Measurements from ENCODE around the gene PHOSPHO2. TPM values are rescaled to one million over a fixed set of nuclear protein-coding genes. Genes with fewer than 3 reads are reported as not detected.

The PHOSPHO2 gene
- total RNA-seq, 2 donors from 2014 or later = 11.9 to 17.4 TPM

GRCh38 chr2:169670937-169671336, 23.3 kb upstream of the PHOSPHO2 start:
- 93% methylated on average over 4 of the region's 4 CpGs for WGBS
- intact Hi-C loops (cut with DNase I) = no loop called here
- Histone ChIP-seq H3K9me3 (no peaks in the 10 kb centered on the region), H3K27me3 (replicated peaks; ENCODE audit: insufficient read depth) (no peaks in the 10 kb centered on the region), H3K36me3 (no peaks in the 10 kb centered on the region), H3K4me3 (no peak overlapping the region), H3K4me1 (replicated peaks) (no peaks in the 10 kb centered on the region), H3K27ac (no peak overlapping the region)
- TF ChIP-seq POLR2A (IDR thresholded peaks at IDR 0.05) (no peak), POLR2AphosphoS5 (IDR thresholded peaks at IDR 0.05) (no peak)
- TF ChIP-seq, protein P1, sequence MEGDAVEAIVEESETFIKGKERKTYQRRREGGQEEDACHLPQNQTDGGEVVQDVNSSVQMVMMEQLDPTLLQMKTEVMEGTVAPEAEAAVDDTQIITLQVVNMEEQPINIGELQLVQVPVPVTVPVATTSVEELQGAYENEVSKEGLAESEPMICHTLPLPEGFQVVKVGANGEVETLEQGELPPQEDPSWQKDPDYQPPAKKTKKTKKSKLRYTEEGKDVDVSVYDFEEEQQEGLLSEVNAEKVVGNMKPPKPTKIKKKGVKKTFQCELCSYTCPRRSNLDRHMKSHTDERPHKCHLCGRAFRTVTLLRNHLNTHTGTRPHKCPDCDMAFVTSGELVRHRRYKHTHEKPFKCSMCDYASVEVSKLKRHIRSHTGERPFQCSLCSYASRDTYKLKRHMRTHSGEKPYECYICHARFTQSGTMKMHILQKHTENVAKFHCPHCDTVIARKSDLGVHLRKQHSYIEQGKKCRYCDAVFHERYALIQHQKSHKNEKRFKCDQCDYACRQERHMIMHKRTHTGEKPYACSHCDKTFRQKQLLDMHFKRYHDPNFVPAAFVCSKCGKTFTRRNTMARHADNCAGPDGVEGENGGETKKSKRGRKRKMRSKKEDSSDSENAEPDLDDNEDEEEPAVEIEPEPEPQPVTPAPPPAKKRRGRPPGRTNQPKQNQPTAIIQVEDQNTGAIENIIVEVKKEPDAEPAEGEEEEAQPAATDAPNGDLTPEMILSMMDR (IDR thresholded peaks at IDR 0.05) = no peak
- DNase-seq (ENCODE audit: low spot score) = no peak

GRCh38 chr2:169672406-169672805, 21.9 kb upstream of the PHOSPHO2 start:
- H3K27me3 ChIP-seq (replicated peaks; ENCODE audit: insufficient read depth) = no peaks in the 10 kb centered on the region
- intact Hi-C loops (cut with DNase I) = no loop called here
- TF ChIP-seq POLR2A (IDR thresholded peaks at IDR 0.05) (no peak), POLR2AphosphoS5 (IDR thresholded peaks at IDR 0.05) (no peak)
- TF ChIP-seq, protein P1 (IDR thresholded peaks at IDR 0.05) = no peak
- H3K9me3 ChIP-seq = no peaks in the 10 kb centered on the region
- no peaks in the 10 kb centered on the region for H3K36me3 ChIP-seq
- WGBS = 78% methylated on average over 6 of the region's 6 CpGs
- H3K27ac ChIP-seq = no peak overlapping the region
- H3K4me3 ChIP-seq = no peak overlapping the region
- H3K4me1 ChIP-seq (replicated peaks) = no peaks in the 10 kb centered on the region
- DNase-seq (ENCODE audit: low spot score) = no peak

- Histone ChIP-seq H3K36me3 (no peaks in the 10 kb centered on the region), H3K4me3 (no peak overlapping the region), H3K27me3 (replicated peaks; ENCODE audit: insufficient read depth) (no peaks in the 10 kb centered on the region), H3K9me3 (no peaks in the 10 kb centered on the region), H3K27ac (no peak overlapping the region), H3K4me1 (replicated peaks) (no peaks in the 10 kb centered on the region)
- TF ChIP-seq POLR2AphosphoS5 (IDR thresholded peaks at IDR 0.05) = no peak
- TF ChIP-seq, protein P1 (IDR thresholded peaks at IDR 0.05) = no peak
- TF ChIP-seq POLR2A (IDR thresholded peaks at IDR 0.05) = no peak
- intact Hi-C loops (cut with DNase I) = no loop called here
- DNase-seq (ENCODE audit: low spot score) = no peak
- 76% methylated on average over 3 of the region's 3 CpGs for WGBS
Observed at GRCh38 chr2:169673106-169673505, 21.2 kb upstream of the PHOSPHO2 start.

DNA sequence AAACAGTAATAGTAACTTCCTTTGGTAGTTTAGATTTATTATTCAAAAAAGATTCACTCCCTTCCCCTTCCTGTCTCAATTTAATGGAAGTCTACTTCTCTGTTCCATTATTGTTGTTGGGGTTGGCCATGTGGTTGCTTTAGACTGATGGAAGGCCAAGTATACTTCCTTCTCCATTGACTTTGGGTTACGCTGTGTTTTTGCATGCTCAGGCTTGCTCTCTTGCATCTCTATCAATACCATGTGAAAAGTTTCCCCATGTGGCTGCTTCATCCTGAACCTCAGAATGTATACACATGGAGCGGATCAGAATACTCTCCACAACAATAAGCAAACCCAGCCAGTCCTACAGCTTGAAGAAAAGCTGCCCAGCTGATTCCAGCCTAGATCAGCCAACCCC, 20.3 kb upstream of the PHOSPHO2 start:
- no peak for DNase-seq (ENCODE audit: low spot score)
- no peaks in the 10 kb centered on the region for H3K27me3 ChIP-seq (replicated peaks; ENCODE audit: insufficient read depth)
- WGBS = 75% methylated on average over 2 of the region's 2 CpGs
- intact Hi-C loops (cut with DNase I) = no loop called here
- no peak overlapping the region for H3K4me3 ChIP-seq
- no peaks in the 10 kb centered on the region for H3K4me1 ChIP-seq (replicated peaks)
- no peaks in the 10 kb centered on the region for H3K9me3 ChIP-seq
- H3K27ac ChIP-seq = no peak overlapping the region
- TF ChIP-seq POLR2A (IDR thresholded peaks at IDR 0.05) (no peak), POLR2AphosphoS5 (IDR thresholded peaks at IDR 0.05) (no peak)
- TF ChIP-seq, protein P1 (IDR thresholded peaks at IDR 0.05) = no peak
- no peaks in the 10 kb centered on the region for H3K36me3 ChIP-seq

- no peaks in the 10 kb centered on the region for H3K4me1 ChIP-seq (replicated peaks)
- TF ChIP-seq, protein P1 (IDR thresholded peaks at IDR 0.05) = no peak
- H3K27me3 ChIP-seq (replicated peaks; ENCODE audit: insufficient read depth) = no peaks in the 10 kb centered on the region
- no peak overlapping the region for H3K27ac ChIP-seq
- intact Hi-C loops (cut with DNase I) = no loop called here
- 71% methylated on average over 3 of the region's 3 CpGs for WGBS
- H3K36me3 ChIP-seq = no peaks in the 10 kb centered on the region
- DNase-seq (ENCODE audit: low spot score) = no peak
- no peak overlapping the region for H3K4me3 ChIP-seq
- H3K9me3 ChIP-seq = no peaks in the 10 kb centered on the region
Observed at GRCh38 chr2:169676357-169676756, 17.9 kb upstream of the PHOSPHO2 start.

Data from prostate gland (tissue), 2 donors.